AG04450 (cell line): ENCODE results near the gene CMKLR1. TPM values are rescaled to one million over a fixed set of nuclear protein-coding genes. Genes with fewer than 3 reads are reported as not detected.

Experiments used
- CTCF ChIA-PET: fragments of 300-600, 350-600 bp; formaldehyde crosslinking; extraction: SDS; loops from one replicate; lab custom pipeline; 2022; ENCODE audit warnings: antibody characterized with exemption, inconsistent platforms; lab: Charles Lee
- POLR2A ChIA-PET: fragments of 350-600 bp; formaldehyde crosslinking; extraction: SDS; loops from one replicate; lab custom pipeline; 2021; ENCODE audit warnings: antibody characterized with exemption, inconsistent platforms; lab: Yijun Ruan, JAX
- DNase-seq: peaks from one replicate; pipeline ENCODE4 v3.0.0-alpha.2; 2011; ENCODE audit warnings: low read depth, low spot score
- H3K27ac ChIP-seq: one replicate; pipeline ENCODE4 v1.5.1; 2012; ENCODE audit warnings: low read depth, low read length, control low read depth
- H3K27me3 ChIP-seq: one replicate; pipeline ENCODE4 v1.6.0; 2012; ENCODE audit warnings: low read length; ENCODE audit not compliant: control insufficient read depth, insufficient read depth
- H3K4me3 ChIP-seq: 2 replicates; pipeline ENCODE4 v1.5.1; 2011; ENCODE audit warnings: mild to moderate bottlenecking, low read depth, low read length, control low read depth
- H3K9me3 ChIP-seq: 2 replicates; pipeline ENCODE4 v1.5.1; 2012; ENCODE audit warnings: low read length; ENCODE audit not compliant: control insufficient read depth, insufficient read depth
- CTCF ChIP-seq: IDR thresholded peaks from 2 replicates; pipeline ENCODE4 v1.5.1; 2011; ENCODE audit warnings: low read depth, low read length, control low read depth, inconsistent platforms
- polyA plus RNA-seq: library from polyadenylated mRNA; depleted of rRNA; stranded (reverse); fragments of >200 nt; gene quantifications from 2 replicates; pipeline ENCODE4 v1.2.3, GENCODE V29; 2011

Gene CMKLR1
- polyA plus RNA-seq, 1 experiment = 0.12 TPM

GRCh38 chr12:108332791-108333382 lies 6.2 kb downstream of the CMKLR1 start:
- ChIA-PET CTCF (no interaction called here), POLR2A (no interaction called here)
- no peak overlapping the region for H3K27ac ChIP-seq
- H3K4me3 ChIP-seq = no peak overlapping the region
- H3K27me3 ChIP-seq = peaks cover 3% of the 10 kb centered on the region
- no peaks in the 10 kb centered on the region for H3K9me3 ChIP-seq
- DNase-seq = no peak
- no peak for TF ChIP-seq CTCF

- no peak overlapping the region for H3K27ac ChIP-seq
These were observed 10.7 kb downstream of the CMKLR1 start for GRCh38 chr12:108328420-108328819.

GRCh38 chr12:108327621-108328344 lies 11.3 kb downstream of the CMKLR1 start:
- Histone ChIP-seq H3K4me3 (no peak overlapping the region), H3K27ac (no peak overlapping the region), H3K27me3 (no peaks in the 10 kb centered on the region), H3K9me3 (no peaks in the 10 kb centered on the region)
- POLR2A ChIA-PET = no interaction called here
- CTCF ChIA-PET = no interaction called here
- no peak for TF ChIP-seq CTCF
- no peak for DNase-seq

More at GRCh38 chr12:108328420-108328819, 10.7 kb downstream of the CMKLR1 start:
- no peak overlapping the region for H3K4me3 ChIP-seq
- POLR2A ChIA-PET = no interaction called here
- no peak for TF ChIP-seq CTCF
- no peak for DNase-seq
- CTCF ChIA-PET = no interaction called here
- H3K9me3 ChIP-seq = no peaks in the 10 kb centered on the region
- H3K27me3 ChIP-seq = no peaks in the 10 kb centered on the region

GRCh38 chr12:108326254-108326750 lies 12.8 kb downstream of the CMKLR1 start:
- H3K27me3 ChIP-seq = no peaks in the 10 kb centered on the region

More at GRCh38 chr12:108326254-108326750, 12.8 kb downstream of the CMKLR1 start:
- CTCF ChIA-PET = no interaction called here
- DNase-seq = no peak
- POLR2A ChIA-PET = no interaction called here
- Histone ChIP-seq H3K9me3 (no peaks in the 10 kb centered on the region), H3K4me3 (no peak overlapping the region), H3K27ac (no peak overlapping the region)
- no peak for TF ChIP-seq CTCF
